Measurements from ENCODE around the gene RAD51B.

GRCh38 chr14:67857778-67858350, 38.3 kb downstream of the RAD51B start:
- TF ChIP-seq POLR2AphosphoS5 (IDR thresholded peaks at IDR 0.05; ENCODE audit: borderline replicate concordance, low read depth, low read length): no peak
- no peak for TF ChIP-seq EZH2 (IDR thresholded peaks at IDR 0.05)
- TF ChIP-seq FOXP2 (optimal IDR thresholded peaks at IDR 0.05; ENCODE audit: control extremely low read depth, extremely low read length, insufficient read depth): no peak
